Mesodermal cell (in vitro differentiated cells): ENCODE measurements around the gene PDLIM1.
"Not testable (repeated sequence)": the region's sequence is repeated elsewhere in the genome, so short reads cannot be mapped to it uniquely, and the experiment has no call there.

Experiments
- H3K27ac ChIP-seq: 2 replicates; pipeline ENCODE4 v1.7.0; 2013; ENCODE audit warnings: mild to moderate bottlenecking, low read depth, low read length, moderate library complexity; ENCODE audit not compliant: severe bottlenecking
- H3K36me3 ChIP-seq: 2 replicates; pipeline ENCODE4 v1.7.1; 2013; ENCODE audit warnings: mild to moderate bottlenecking, low read length, moderate library complexity; ENCODE audit not compliant: control insufficient read depth, insufficient read depth
- H3K4me1 ChIP-seq: one replicate; pipeline ENCODE4 v1.7.1; 2013; ENCODE audit warnings: mild to moderate bottlenecking, low read length; ENCODE audit not compliant: insufficient read depth, control insufficient read depth, poor library complexity, severe bottlenecking
- H3K4me3 ChIP-seq: 2 replicates; pipeline ENCODE4 v1.7.0; 2013; ENCODE audit warnings: low read length, control low read depth, mild to moderate bottlenecking; ENCODE audit not compliant: insufficient read depth, poor library complexity, severe bottlenecking; ENCODE audit errors: extremely low read depth
- H3K9me3 ChIP-seq: 2 replicates; pipeline ENCODE4 v1.7.1; 2013; ENCODE audit warnings: mild to moderate bottlenecking, low read length, moderate library complexity; ENCODE audit not compliant: control insufficient read depth
- WGBS, 2 experiments: methylation state at CpG; one replicate each; pipeline ENCODE4 v1.1.5; 2013; ENCODE audit warnings: missing lambda C conversion rate in 2 of 2; ENCODE audit not compliant: insufficient coverage in 2 of 2; 5-methylcytosine and 5-hydroxymethylcytosine counted together

Gene PDLIM1

DNA sequence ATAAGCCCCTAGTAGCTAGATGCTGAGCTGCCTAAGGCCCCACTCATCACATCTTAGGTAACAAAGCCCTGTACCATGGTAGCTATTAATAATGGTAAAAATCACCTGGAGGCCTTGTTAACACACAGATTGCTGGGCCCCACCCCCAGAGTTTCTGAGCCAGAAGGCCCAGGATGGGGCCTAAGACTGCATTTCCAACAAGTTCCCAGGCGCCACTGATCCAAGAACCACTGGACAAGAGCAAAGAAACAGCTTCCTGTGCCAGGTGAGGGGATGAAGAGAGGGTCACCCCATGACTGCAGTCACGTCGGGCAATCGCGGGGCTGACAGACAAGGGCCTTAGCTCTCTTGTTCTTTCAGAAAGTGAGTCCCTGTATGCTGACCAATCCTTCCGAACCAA is 50.0 kb downstream of the PDLIM1 start:
- H3K36me3 ChIP-seq = peaks cover 85% of the 10 kb centered on the region

DNA sequence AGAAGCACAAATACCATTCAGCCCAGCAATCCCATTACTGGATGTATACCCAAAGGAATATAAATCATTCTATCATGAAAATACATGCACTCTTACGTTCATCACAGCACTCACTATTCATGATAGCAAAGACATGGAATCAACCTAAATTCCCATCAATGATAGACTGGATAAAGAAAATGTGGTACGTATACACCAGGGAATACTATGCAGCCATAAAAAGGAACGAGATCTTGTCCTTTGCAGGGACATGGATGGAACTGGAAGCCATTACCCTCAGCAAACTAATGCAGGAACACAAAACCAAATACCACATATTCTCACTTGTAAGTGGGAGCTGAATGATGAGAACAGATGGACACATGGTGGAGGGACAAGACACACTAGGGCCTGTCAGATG is 50.7 kb downstream of the PDLIM1 start:
- WGBS, 2 experiments = 82% methylated on average over 2 of the region's 3 CpGs; no CpG with 5 or more reads in 1 of the 2 experiments
- not testable (repeated sequence) for H3K27ac ChIP-seq, H3K4me3 ChIP-seq, H3K9me3 ChIP-seq
- Histone ChIP-seq H3K36me3 (peaks cover 85% of the 10 kb centered on the region), H3K4me1 (peaks cover 19% of the 10 kb centered on the region)

More for the DNA sequence above, 50.0 kb downstream of the PDLIM1 start:
- Histone ChIP-seq H3K9me3 (no peaks in the 10 kb centered on the region), H3K4me3 (no peak overlapping the region), H3K27ac (no peak overlapping the region), H3K4me1 (peaks cover 17% of the 10 kb centered on the region)
- WGBS, 2 experiments = 78 to 88% methylated on average over 1 to 4 of the region's 6 CpGs

DNA sequence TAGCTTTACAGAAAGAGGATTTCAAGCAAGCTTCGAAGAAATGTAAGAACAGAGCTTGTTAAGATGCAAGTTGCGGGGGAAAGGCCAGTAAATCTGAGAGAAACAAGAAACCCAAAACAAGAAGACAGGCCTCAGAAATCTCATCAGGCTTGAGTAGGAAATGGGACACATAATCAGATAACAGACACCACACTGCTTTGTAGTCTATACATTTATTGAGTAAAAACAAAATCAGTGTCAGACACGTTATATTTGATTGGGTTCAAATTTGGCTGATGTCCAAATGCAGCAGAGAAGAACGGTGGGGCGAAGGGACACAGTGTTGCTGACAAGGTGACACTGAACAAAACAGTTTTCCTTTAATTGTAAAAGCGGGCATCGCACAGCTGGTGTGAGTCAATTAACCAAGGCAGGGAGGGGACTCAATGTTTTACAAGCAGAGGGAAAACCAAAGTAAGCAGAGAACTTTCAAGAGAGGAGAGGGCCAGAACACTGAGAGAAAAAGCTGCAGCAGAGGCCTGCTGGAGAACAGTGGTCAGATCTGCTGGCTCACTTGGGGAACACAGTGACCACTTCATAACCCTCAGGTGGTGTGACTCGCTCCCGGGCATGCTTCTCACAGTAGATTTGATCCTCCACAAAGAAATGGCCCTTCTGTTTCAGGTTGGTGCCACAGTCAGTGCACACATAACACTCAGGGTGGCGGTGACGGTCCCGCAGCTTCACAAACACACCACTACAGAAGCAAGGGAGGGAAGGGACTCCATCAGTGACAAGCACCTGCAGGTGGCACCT is 53.2 kb downstream of the PDLIM1 start:
- peaks cover 84% of the 10 kb centered on the region for H3K36me3 ChIP-seq
- no peaks in the 10 kb centered on the region for H3K9me3 ChIP-seq
- H3K4me1 ChIP-seq = peaks cover 19% of the 10 kb centered on the region
- H3K27ac ChIP-seq = no peak overlapping the region
- no peak overlapping the region for H3K4me3 ChIP-seq
- WGBS, 2 experiments = 77 to 92% methylated on average over 8 to 10 of the region's 12 CpGs

DNA sequence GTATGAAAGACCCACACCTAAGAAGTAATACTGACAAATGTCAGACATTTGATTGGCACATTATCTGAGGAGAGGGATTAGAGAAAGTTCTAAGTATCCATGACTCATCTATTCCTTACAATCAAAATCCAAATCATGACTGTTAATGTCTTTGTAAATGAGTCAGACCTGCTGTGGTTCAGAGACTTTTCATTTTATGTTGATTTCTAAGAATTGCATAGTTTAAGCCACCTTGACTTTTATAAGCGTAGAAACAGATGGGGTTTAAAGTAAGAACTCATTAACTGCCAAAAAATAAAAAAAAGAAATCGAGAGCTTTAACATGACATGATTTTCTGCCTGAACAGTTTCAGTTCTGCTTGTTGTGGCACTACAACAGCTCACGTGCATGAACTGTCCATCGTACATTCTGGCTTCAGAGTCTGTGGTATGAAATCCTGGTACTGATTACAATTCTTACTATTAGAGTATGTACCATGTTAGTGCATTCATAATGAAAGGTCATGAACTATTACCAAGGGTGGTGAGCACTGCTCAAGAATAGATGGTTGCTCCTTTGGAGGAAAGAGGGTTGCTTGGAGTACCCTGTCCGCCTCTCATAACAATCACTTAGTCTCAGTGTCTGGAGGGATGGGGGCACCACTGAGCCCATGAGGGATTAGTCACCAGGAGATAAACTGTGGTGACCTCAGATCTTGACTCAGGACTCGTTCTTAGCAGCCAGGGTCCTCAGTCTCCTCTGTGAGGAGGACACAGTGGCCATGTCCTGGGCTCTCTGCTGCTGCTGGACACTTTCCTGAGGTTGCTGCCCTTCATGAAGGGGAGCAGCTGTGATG is 54.5 kb downstream of the PDLIM1 start:
- H3K36me3 ChIP-seq = peaks cover 77% of the 10 kb centered on the region
- H3K9me3 ChIP-seq = no peaks in the 10 kb centered on the region
- peaks cover 19% of the 10 kb centered on the region for H3K4me1 ChIP-seq
- H3K27ac ChIP-seq = peak overlapping the region; percentile 47
- 80 to 82% methylated on average over 3 to 5 of the region's 6 CpGs for WGBS, 2 experiments
- no peak overlapping the region for H3K4me3 ChIP-seq

DNA sequence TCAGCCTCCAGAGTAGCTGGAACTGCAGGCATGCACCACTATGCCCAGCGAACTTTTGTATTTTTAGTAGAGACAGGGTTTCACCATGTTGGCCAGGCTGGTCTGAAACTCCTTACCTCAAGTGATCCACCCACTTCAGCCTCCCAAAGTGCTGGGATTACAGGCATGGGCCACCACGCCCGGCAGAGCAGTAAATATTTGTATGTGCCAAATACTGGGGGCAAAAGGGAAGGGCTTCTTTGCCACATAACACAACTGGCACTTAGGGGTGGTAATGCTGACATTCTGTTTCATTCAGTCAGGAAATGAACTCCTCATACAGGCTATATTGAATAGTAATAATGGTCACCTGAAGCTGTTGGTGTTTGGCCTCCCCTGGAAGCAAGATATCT is 55.1 kb downstream of the PDLIM1 start:
- Histone ChIP-seq H3K36me3 (peaks cover 71% of the 10 kb centered on the region), H3K27ac (no peak overlapping the region), H3K4me1 (peaks cover 20% of the 10 kb centered on the region), H3K4me3 (no peak overlapping the region), H3K9me3 (no peaks in the 10 kb centered on the region)
- WGBS, 2 experiments = 80 to 85% methylated on average over 1 to 3 of the region's 3 CpGs

DNA sequence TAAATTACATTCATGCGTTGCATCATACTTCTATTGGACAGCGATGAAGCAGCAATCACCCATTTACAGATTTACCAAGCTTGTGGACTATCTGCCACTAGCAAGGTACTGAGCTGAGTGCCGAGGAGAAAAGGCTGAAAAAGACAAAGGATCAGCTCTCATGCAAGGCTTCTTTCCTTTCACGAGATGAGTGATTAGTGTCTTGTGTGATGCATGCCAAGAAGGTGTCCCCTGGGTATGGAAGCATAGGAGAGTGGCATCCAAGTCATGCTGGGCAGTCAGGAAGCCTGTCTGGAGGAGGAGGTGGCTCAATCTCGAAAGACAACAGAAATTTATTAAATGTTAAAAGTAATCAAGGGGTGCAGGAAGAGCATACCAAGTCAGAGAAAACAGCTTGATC is 55.9 kb downstream of the PDLIM1 start:
- Histone ChIP-seq H3K4me1 (peaks cover 26% of the 10 kb centered on the region), H3K27ac (no peak overlapping the region), H3K36me3 (peaks cover 64% of the 10 kb centered on the region), H3K9me3 (no peaks in the 10 kb centered on the region), H3K4me3 (no peak overlapping the region)
- 74 to 81% methylated on average over 4 to 5 of the region's 5 CpGs for WGBS, 2 experiments

DNA sequence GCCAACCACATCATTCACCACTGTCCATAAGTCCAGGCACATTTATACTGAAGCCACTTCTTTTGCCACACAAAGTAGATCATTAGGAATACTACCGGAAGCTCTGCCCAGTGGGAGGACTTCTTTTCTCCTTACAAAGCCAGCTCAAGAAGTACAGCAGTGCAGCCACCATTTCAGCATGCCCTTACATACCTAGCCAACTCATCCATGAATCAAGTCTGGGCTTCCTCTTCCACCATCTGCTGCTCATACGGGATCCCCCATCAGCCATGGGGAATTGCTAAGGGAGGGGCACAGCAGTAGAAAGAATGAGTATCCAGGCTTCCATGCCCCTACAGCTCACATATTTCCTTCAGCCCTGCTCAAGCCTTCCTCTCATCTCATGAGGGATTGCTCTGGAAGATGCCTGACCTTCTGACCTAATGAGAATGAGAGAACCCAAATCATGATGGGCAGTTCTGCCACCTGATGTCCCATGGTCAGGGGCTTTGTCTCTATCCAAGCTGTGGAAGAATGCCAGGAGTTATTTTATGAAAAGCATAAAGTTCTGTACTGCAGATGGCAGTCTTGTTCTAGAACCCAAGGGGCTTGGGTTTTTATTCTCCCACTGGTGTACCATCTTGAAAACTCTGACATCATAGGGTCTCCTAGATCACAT is 57.3 kb downstream of the PDLIM1 start:
- H3K4me3 ChIP-seq = no peak overlapping the region
- no peaks in the 10 kb centered on the region for H3K9me3 ChIP-seq
- no peak overlapping the region for H3K27ac ChIP-seq
- WGBS, 2 experiments = 86 to 100% methylated on average over 1 to 2 of the region's 2 CpGs
- peaks cover 32% of the 10 kb centered on the region for H3K4me1 ChIP-seq
- H3K36me3 ChIP-seq = peaks cover 55% of the 10 kb centered on the region

DNA sequence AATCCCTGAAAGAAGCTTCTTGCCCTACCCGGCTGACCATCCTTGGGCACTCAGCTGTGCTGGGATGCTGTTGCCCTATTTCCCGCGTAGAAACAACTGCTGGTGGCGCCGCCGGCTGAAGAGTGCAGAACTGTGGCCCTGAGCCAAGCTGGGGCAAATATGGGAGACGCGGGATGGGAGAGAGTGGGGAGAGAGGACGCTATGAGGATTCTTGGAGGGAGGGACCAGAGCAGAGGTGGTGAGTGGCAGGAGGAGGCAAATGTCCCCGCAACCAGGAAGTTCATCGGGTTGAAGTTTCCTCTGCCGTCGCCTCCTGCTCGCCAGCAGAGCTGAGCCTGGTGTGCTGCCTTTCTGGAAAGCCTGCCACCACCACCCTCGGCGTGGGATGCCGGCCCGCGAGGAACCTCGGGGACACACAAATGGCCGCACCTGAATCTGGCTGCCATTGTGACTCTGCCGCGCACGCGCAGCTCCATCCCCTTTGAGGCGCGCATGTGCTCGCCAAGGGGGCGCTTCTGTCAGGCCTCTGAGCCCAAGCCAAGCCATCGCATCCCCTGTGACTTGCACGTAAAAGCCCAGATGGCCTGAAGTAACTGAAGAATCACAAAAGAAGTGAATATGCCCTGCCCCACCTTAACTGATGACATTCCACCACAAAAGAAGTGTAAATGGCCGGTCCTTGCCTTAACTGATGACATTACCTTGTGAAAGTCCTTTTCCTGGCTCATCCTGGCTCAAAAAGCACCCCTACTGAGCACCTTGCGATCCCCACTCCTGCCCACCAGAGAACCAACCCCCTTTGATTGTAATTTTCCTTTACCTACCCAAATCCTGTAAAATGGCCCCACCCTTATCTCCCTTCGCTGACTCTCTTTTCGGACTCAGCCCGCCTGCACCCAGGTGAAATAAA is 59.9 kb downstream of the PDLIM1 start:
- H3K4me3 ChIP-seq = peak overlapping the region; percentile 38
- H3K4me1 ChIP-seq = peaks cover 23% of the 10 kb centered on the region
- 14 to 18% methylated on average over 31 of the region's 36 CpGs for WGBS, 2 experiments
- H3K27ac ChIP-seq = peak overlapping the region; percentile 60
- peaks cover 36% of the 10 kb centered on the region for H3K36me3 ChIP-seq
- H3K9me3 ChIP-seq = not testable (repeated sequence)

DNA sequence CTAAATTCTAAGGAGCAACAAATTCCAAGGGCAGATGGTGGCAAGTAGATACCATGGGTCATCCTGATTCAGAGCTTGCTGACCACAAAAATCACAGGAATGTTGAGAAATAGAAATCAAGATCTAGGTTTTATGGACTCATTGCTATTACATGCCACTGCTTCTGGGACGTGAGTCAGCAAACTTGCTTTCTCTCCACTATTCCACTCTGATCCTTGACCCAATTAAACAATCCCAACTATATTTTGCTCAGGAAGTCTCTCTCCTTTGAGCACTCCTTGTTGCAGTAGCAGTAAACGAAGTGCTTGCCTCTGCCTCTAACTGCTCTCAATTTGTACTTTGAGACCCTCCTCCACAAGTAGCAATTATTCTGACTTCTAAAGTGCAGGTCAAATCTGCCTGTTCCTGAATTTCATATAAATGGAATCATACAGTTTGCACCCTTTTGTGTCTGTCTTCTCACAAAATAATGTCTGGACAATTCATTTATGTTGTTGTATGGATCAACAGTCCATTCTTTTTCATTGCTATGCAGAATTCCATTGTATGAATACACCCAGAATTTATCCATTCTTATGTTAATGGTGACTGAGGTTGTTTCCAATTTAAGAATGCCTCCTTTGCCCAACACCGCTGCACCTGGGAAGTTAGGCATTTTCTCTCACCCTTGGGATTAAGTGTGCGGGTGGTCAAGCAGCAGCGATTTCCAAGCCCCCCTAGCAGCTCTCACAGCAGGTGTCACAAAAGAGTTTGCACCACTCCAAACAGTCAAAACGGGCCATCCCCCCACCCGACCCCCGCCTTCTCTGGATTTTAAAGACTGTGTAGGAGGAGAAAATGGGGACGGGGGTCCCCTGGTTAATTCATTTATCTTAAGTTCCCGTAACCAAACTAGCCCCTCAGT is 60.8 kb downstream of the PDLIM1 start:
- Histone ChIP-seq H3K4me1 (peaks cover 19% of the 10 kb centered on the region), H3K27ac (peak overlapping the region; percentile 94), H3K4me3 (peak overlapping the region; percentile 38), H3K36me3 (peaks cover 28% of the 10 kb centered on the region), H3K9me3 (no peaks in the 10 kb centered on the region)
- 8 to 20% methylated on average over 3 to 4 of the region's 10 CpGs for WGBS, 2 experiments
